B cell (primary cell): ENCODE data around the gene TMEM106C. TPM values are rescaled to one million over a fixed set of nuclear protein-coding genes. Genes with fewer than 3 reads are reported as not detected.

Experiments used
- ATAC-seq: fragments of 200-7000 bp; cut with Tn5 transposase; one replicate; pipeline ENCODE4 v1.10.0; 2021; ENCODE audit warnings: low read depth, mild to moderate bottlenecking, moderate number of reproducible peaks, moderate library complexity
- CTCF ChIA-PET: fragments of 350-600 bp; sonication (Branson Sonifier 250); formaldehyde crosslinking; loops from one replicate; lab custom pipeline; 2021; ENCODE audit warnings: antibody characterized with exemption, inconsistent platforms; lab: Charles Lee
- POLR2A ChIA-PET: fragments of 350-600 bp; sonication (Branson Sonifier 250); formaldehyde crosslinking; loops from one replicate; lab custom pipeline; 2021; ENCODE audit warnings: antibody characterized with exemption; lab: Charles Lee
- DNase-seq: peaks from one replicate; pipeline ENCODE4 v3.0.0; 2013
- H2AFZ ChIP-seq: 2 replicates; pipeline ENCODE4 v1.6.1; 2012; ENCODE audit warnings: mild to moderate bottlenecking, low read depth, low read length; ENCODE audit not compliant: insufficient read depth, poor library complexity, severe bottlenecking
- H3K27ac ChIP-seq, 2 donors: 1 replicate in 1 of 2; 2 replicates in 1 of 2; pipeline ENCODE4 v1.5.1; 2012 to 2013; ENCODE audit warnings: low read length in 2 of 2, mild to moderate bottlenecking in 2 of 2, moderate library complexity in 1 of 2
- H3K27me3 ChIP-seq, 4 experiments: fragments of 200-600 bp in 1 of 4; sonication (generic) in 1 of 4; replicated peaks in 1 of 4; 1 replicate in 2 of 4; 2 replicates in 2 of 4; pipeline versions ENCODE4 v1.6.1 to v1.7.0; 2013 to 2016; ENCODE audit warnings: low read length in 3 of 4, mild to moderate bottlenecking in 2 of 4, mixed read lengths in 1 of 4, moderate library complexity in 1 of 4; ENCODE audit not compliant: insufficient read depth in 4 of 4, control insufficient read depth in 3 of 4; ENCODE audit errors: control extremely low read depth in 1 of 4
- H3K36me3 ChIP-seq, 2 experiments: replicated peaks in 1 of 2; 1 replicate in 1 of 2; 2 replicates in 1 of 2; pipeline versions ENCODE4 v1.6.1 to v1.7.1; 2013; ENCODE audit warnings: low read length in 1 of 2; ENCODE audit not compliant: insufficient read depth in 2 of 2, control insufficient read depth in 1 of 2; ENCODE audit errors: control extremely low read depth in 1 of 2, extremely low read depth in 1 of 2
- H3K4me1 ChIP-seq, 2 donors: fragments of 200-600 bp in 1 of 2; sonication (generic) in 1 of 2; 1 replicate in 1 of 2; 2 replicates in 1 of 2; pipeline versions ENCODE4 v1.5.1 to v1.6.1; 2013 to 2017; ENCODE audit warnings: low read length in 2 of 2; ENCODE audit not compliant: control insufficient read depth in 2 of 2, insufficient read depth in 2 of 2
- H3K4me2 ChIP-seq: replicated peaks from 2 replicates; pipeline ENCODE3; 2012; ENCODE audit warnings: mild to moderate bottlenecking, low read depth, low read length; ENCODE audit not compliant: poor library complexity, severe bottlenecking
- H3K4me3 ChIP-seq, 5 experiments: fragments of 200-600 bp in 1 of 5; sonication (generic) in 1 of 5; 1 replicate in 3 of 5; 2 replicates in 2 of 5; pipeline versions ENCODE4 v1.5.1 to v1.7.0; 2011 to 2016; ENCODE audit warnings: low read length in 4 of 5, mild to moderate bottlenecking in 4 of 5, low read depth in 2 of 5, control low read depth in 1 of 5, moderate library complexity in 1 of 5; ENCODE audit not compliant: insufficient read depth in 1 of 5; ENCODE audit errors: control extremely low read depth in 1 of 5, extremely low read depth in 1 of 5
- H3K79me2 ChIP-seq: fragments of 200-600 bp; sonication (generic); one replicate; pipeline ENCODE4 v1.6.0; 2016; ENCODE audit warnings: low read length; ENCODE audit not compliant: control insufficient read depth, insufficient read depth
- H3K9ac ChIP-seq: fragments of 200-600 bp; sonication (generic); 2 replicates; pipeline ENCODE4 v1.6.1; 2017; ENCODE audit warnings: mild to moderate bottlenecking, low read length, moderate library complexity
- H3K9me3 ChIP-seq, 3 donors: one replicate each; pipeline versions ENCODE4 v1.6.1 to v1.7.1; 2013; ENCODE audit warnings: low read length in 2 of 3; ENCODE audit not compliant: control insufficient read depth in 2 of 3, insufficient read depth in 1 of 3; ENCODE audit errors: control extremely low read depth in 1 of 3
- H4K20me1 ChIP-seq: 2 replicates; pipeline ENCODE4 v1.6.0; 2012; ENCODE audit warnings: mild to moderate bottlenecking, low read length; ENCODE audit not compliant: insufficient read depth, control insufficient read depth, poor library complexity, severe bottlenecking
- H3K27ac Mint-ChIP-seq: one replicate; pipeline ENCODE4 v1.8.0; 2021; ENCODE audit warnings: mixed read lengths
- H3K27me3 Mint-ChIP-seq: one replicate; pipeline ENCODE4 v1.8.0; 2021; ENCODE audit warnings: mixed read lengths
- H3K4me1 Mint-ChIP-seq: one replicate; pipeline ENCODE4 v1.8.0; 2021; ENCODE audit warnings: mixed read lengths
- H3K4me3 Mint-ChIP-seq: one replicate; pipeline ENCODE4 v1.8.0; 2021; ENCODE audit warnings: mixed read lengths
- H3K9me3 Mint-ChIP-seq: one replicate; pipeline ENCODE4 v1.8.0; 2022; ENCODE audit warnings: mixed read lengths; ENCODE audit not compliant: insufficient read depth
- CTCF ChIP-seq: fragments of 200-600 bp; IDR thresholded peaks from one replicate; pipeline ENCODE4 v1.8.0; 2022; ENCODE audit warnings: antibody characterized with exemption, mild to moderate bottlenecking
- EZH2 ChIP-seq: IDR thresholded peaks from 2 replicates; pipeline ENCODE4 v1.6.1; 2012; ENCODE audit warnings: borderline replicate concordance, low read depth, mild to moderate bottlenecking, moderate library complexity, low read length; ENCODE audit not compliant: insufficient read depth, poor library complexity, severe bottlenecking
- WGBS: methylation state at CpG from one replicate; pipeline ENCODE4 v1.1.5; 2013; ENCODE audit warnings: missing lambda C conversion rate; ENCODE audit not compliant: insufficient coverage; 5-methylcytosine and 5-hydroxymethylcytosine counted together
- intact Hi-C: fragments of 100-400 bp; cut with micrococcal nuclease; formaldehyde crosslinking; loops from one replicate; pipeline ENCODE4 v1.10.0; 2022
- polyA plus RNA-seq: library from polyadenylated mRNA; depleted of rRNA; stranded (reverse); fragments of >200 nt; gene quantifications from 2 replicates; pipeline ENCODE4 v1.2.3, GENCODE V29; 2012
- total RNA-seq, 2 donors: library from RNA; stranded (reverse); fragments of 120-200 nt in 1 of 2; gene quantifications; 1 replicate in 1 of 2; 2 replicates in 1 of 2; pipeline versions ENCODE4 v1.2.3 to v1.2.4, GENCODE V29; 2013 to 2022

Gene TMEM106C
- total and polyA plus RNA-seq, 2 donors (not counting 1 experiment from before 2014, with no cell fraction given), result 37.5 to 44.2 TPM

DNA sequence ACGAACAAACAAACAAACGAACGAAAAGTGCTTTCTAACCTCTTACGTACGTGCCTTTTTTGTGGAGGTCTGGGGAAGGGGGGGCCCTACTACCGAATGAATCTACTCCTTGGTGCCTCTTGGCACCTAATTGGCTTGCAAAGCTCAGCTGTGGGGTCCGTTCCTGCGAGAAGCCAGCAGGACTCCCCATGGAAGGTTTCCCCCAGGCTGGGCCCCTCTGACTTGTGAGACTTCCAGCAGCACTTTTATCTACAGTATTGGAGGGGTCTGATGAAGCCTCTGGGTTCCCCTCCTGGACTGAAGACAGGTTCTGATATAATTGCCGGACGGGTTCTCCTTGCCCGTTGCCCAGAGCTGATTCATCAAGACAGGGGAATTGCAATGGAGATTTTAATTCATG, 1.2 kb upstream of the TMEM106C start:
- Mint-ChIP-seq H3K27me3 (peaks cover 16% of the 10 kb centered on the region), H3K4me1 (peaks cover 25% of the 10 kb centered on the region), H3K9me3 (peaks cover 3% of the 10 kb centered on the region), H3K4me3 (no peak overlapping the region), H3K27ac (no peak overlapping the region)
- no peaks in the 10 kb centered on the region for H3K79me2 ChIP-seq
- H2AFZ ChIP-seq, result no peak overlapping the region
- H3K9me3 ChIP-seq, result peaks cover 0 to 13% (median 12%) of the 10 kb centered on the region in 3 donors
- H3K4me2 ChIP-seq, result no peak overlapping the region
- CTCF ChIA-PET, result interaction anchor here (0.9 to 2.7 kb wide), 7 partner anchors 9 to 220 kb away, joined by 3 to 12 read pairs (median 4); partner anchors contain the start of gene VDR
- H3K9ac ChIP-seq, result no peak overlapping the region
- no peak overlapping the region for H3K27ac ChIP-seq
- H4K20me1 ChIP-seq, result no peaks in the 10 kb centered on the region
- H3K27me3 ChIP-seq, result no peaks in the 10 kb centered on the region
- WGBS, result 84% methylated on average over 6 of the region's 11 CpGs
- no peak for DNase-seq
- POLR2A ChIA-PET, result no interaction called here
- no peak overlapping the region for H3K4me3 ChIP-seq
- H3K4me1 ChIP-seq, result peaks cover 6 to 14% of the 10 kb centered on the region in 2 donors
- ATAC-seq, result no peak
- intact Hi-C loops, result loop anchor here (2.0 to 5.0 kb wide), 3 partner anchors 125 to 195 kb away; partner anchors contain the start of genes ASB8 and SENP1
- H3K36me3 ChIP-seq, result peaks cover 0 to 13% of the 10 kb centered on the region in 2 experiments
- TF ChIP-seq CTCF, result no peak
- no peak for TF ChIP-seq EZH2

DNA sequence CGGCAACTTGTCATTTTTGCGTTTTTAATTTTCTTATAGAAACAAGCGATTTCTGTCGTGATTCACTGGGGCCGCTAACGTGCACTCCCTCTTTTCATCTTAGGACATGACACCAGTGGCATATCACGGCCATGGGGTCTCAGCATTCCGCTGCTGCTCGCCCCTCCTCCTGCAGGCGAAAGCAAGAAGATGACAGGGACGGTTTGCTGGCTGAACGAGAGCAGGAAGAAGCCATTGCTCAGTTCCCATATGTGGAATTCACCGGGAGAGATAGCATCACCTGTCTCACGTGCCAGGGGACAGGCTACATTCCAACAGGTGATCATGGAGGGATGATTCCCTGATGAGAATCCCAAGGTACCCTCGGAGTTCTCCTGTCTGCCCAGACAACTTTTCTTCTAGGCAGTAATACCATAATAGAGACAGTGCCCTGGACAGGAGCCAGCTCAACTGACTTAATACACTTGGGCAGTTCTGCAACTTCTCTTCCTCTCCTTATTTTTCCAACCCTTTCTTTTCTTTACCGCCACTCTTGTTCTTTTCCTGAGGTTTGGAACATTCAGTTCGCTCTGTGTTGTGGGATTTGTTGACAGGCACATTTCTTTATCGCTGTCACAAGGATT, 821 bp downstream of the TMEM106C start:
- WGBS, result 7% methylated on average over 15 of the region's 18 CpGs
- POLR2A ChIA-PET, result no interaction called here
- no peaks in the 10 kb centered on the region for H3K27me3 ChIP-seq
- TF ChIP-seq CTCF, result no peak
- no peak for TF ChIP-seq EZH2
- no peak overlapping the region for H3K27ac Mint-ChIP-seq
- peak overlapping the region; percentile 78 for H3K9ac ChIP-seq
- H3K4me1 Mint-ChIP-seq, result peaks cover 25% of the 10 kb centered on the region
- peaks cover 16% of the 10 kb centered on the region for H3K27me3 Mint-ChIP-seq
- H3K27ac ChIP-seq, result no peak overlapping the region
- peaks cover 6 to 14% of the 10 kb centered on the region in 2 donors for H3K4me1 ChIP-seq
- no peak for ATAC-seq
- no peaks in the 10 kb centered on the region for H3K9me3 ChIP-seq
- peak overlapping the region; percentile 96 for H3K4me3 Mint-ChIP-seq
- H3K4me3 ChIP-seq, result peak overlapping the region; percentile 68 to 96 (median 75)
- peaks cover 0 to 17% of the 10 kb centered on the region in 2 experiments for H3K36me3 ChIP-seq
- intact Hi-C loops, result loop anchor here (5.0 kb wide), 1 partner anchor 143 kb away; the partner anchor contains the start of gene SENP1
- H4K20me1 ChIP-seq, result no peaks in the 10 kb centered on the region
- DNase-seq, result peak; percentile 41
- peak overlapping the region; percentile 87 for H3K4me2 ChIP-seq
- H2AFZ ChIP-seq, result peak overlapping the region; percentile 91
- CTCF ChIA-PET, result interaction anchor here (0.8 to 2.7 kb wide), 7 partner anchors 11 to 249 kb away, joined by 3 to 12 read pairs (median 5); no protein-coding TSS in a partner anchor
- H3K9me3 Mint-ChIP-seq, result no peaks in the 10 kb centered on the region
- H3K79me2 ChIP-seq, result no peaks in the 10 kb centered on the region
